NB4 (cell line): ENCODE results near the gene MIP.
"Not testable (repeated sequence)": the region's sequence is repeated elsewhere in the genome, so short reads cannot be mapped to it uniquely, and the experiment has no call there.

Experiments
- DNase-seq: peaks from one replicate; pipeline ENCODE4 v3.0.0; 2010; ENCODE audit warnings: low read depth
- H3K4me3 ChIP-seq: one replicate; pipeline ENCODE4 v1.5.1; 2011; ENCODE audit warnings: mild to moderate bottlenecking, low read depth, low read length, moderate library complexity
- MYC ChIP-seq: IDR thresholded peaks from 2 replicates; pipeline ENCODE4 v1.6.1; 2011; ENCODE audit warnings: low read depth, low read length
- POLR2A ChIP-seq: IDR thresholded peaks from 2 replicates; pipeline ENCODE4 v1.6.1; 2011; ENCODE audit warnings: mild to moderate bottlenecking; ENCODE audit not compliant: insufficient read length; ENCODE audit errors: extremely low read depth
- TF ChIP-seq, protein P1 (sequence below): IDR thresholded peaks from one replicate; pipeline ENCODE4 v1.5.1; 2012; ENCODE audit warnings: low read depth, low read length
- TF ChIP-seq, protein P2 (sequence below): IDR thresholded peaks from 2 replicates; pipeline ENCODE4 v1.6.1; 2011; ENCODE audit warnings: low read depth, low read length

The MIP gene

DNA sequence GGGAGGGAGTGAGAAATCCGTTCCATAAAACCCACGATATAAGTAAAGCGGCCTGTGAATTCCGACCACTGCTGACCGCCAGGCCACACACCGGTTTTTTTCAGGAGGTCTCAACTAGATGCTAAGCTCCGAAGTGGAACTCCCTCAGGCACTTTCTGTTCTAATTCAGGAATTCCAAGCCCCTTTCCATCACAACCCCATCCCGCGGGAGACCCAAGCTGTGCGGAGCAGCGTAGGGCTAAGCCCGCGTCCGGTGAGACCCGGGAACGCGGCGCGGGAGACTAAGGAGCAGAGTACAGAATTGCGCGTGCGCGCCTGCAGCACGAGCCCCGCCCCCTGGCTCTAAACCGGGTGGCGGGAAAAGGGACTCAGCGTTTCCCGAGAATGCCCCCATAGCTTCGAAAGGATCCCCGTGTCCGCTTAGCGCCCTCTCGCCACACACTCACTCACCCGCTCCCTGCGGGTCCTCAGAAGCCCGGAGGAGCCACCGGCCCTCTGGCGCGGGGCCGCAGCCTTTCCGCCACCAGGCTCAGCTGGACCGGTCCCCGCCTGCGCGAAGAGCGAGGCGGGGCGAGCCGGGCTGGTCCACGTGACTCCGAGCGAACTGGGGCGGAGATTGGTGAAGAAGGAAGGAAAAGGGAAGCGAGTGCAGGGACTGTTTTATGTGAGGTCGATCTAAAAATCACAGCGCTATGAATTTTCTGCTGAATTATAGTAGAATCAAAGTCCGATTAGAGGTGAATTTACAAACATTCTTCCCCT is 5.4 kb downstream of the MIP start, which contains the start of gene TIMELESS:
Gene TIMELESS, minus strand, starts transcription at position 567 of the 762 bp plus-strand sequence. CDS start 15,256 bp downstream, outside the sequence.
- DNase-seq = peak; percentile 94

DNA sequence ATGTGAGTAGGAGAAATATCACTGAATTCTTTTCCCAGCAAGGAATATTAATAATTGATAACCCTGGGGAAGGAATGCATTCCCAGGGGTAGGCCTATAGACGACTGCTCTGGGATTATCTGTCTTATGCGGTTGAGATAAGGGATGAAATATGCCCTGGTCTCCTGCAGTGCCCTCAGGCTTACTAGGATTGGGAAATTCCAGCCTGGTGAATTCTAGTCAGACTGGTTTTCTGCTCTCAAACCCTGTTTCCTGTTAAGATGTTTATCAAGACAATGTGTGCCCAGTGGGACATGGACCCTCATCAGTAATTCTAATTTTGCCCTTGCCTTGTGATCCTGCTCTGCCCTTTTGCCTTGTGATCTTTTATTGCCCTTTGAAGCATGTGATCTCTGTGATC is 11.2 kb downstream of the MIP start:
- not testable (repeated sequence) for DNase-seq, H3K4me3 ChIP-seq

More for the DNA sequence above, 5.4 kb downstream of the MIP start, which contains the start of gene TIMELESS:
- peak; percentile 71 for TF ChIP-seq MYC
- TF ChIP-seq, protein P1, sequence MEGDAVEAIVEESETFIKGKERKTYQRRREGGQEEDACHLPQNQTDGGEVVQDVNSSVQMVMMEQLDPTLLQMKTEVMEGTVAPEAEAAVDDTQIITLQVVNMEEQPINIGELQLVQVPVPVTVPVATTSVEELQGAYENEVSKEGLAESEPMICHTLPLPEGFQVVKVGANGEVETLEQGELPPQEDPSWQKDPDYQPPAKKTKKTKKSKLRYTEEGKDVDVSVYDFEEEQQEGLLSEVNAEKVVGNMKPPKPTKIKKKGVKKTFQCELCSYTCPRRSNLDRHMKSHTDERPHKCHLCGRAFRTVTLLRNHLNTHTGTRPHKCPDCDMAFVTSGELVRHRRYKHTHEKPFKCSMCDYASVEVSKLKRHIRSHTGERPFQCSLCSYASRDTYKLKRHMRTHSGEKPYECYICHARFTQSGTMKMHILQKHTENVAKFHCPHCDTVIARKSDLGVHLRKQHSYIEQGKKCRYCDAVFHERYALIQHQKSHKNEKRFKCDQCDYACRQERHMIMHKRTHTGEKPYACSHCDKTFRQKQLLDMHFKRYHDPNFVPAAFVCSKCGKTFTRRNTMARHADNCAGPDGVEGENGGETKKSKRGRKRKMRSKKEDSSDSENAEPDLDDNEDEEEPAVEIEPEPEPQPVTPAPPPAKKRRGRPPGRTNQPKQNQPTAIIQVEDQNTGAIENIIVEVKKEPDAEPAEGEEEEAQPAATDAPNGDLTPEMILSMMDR = no peak
- TF ChIP-seq, protein P2, sequence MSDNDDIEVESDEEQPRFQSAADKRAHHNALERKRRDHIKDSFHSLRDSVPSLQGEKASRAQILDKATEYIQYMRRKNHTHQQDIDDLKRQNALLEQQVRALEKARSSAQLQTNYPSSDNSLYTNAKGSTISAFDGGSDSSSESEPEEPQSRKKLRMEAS = peak; percentile 96
- TF ChIP-seq POLR2A = peak; percentile 86
- peak within 1 kb of the TSS; percentile 98 for H3K4me3 ChIP-seq

DNA sequence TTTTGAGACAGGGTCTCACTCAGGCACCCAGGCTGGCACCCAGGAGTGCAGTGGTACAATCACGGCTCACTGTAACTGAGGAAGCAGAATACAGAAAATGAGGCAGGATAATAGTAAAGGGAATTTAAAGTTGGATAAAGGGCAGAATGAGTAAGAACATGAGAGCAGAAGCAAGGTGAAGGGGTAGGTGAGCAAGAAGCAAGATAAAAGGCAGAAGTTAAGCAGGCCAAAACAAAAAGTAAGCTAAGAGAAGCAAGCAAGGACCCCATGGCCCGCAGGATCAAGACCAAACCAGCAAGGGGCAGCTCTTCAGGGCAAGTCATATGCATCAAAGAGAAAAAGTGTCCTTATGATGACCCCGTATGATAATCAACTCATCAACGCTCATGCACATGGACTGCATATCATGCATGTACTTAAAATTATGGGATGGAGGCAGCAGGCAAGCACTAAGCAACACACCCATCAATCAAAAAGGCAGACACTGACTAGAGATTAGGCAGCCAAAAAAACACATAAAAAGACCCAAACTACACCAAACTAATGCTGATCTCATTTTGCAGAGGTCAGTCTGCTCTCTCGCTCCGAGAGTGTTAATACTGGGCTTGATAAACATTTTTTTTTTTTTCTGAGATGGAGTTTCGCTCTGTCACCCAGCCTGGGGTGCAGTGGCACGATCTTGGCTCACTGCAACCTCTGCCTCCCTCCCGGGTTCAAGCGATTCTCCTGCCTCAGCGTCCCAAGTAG is 16.9 kb downstream of the MIP start:
- TF ChIP-seq, protein P2 = no peak
- no peak for TF ChIP-seq MYC
- TF ChIP-seq, protein P1 = no peak
- TF ChIP-seq POLR2A = no peak
- no peak for DNase-seq
- H3K4me3 ChIP-seq = no peak overlapping the region

DNA sequence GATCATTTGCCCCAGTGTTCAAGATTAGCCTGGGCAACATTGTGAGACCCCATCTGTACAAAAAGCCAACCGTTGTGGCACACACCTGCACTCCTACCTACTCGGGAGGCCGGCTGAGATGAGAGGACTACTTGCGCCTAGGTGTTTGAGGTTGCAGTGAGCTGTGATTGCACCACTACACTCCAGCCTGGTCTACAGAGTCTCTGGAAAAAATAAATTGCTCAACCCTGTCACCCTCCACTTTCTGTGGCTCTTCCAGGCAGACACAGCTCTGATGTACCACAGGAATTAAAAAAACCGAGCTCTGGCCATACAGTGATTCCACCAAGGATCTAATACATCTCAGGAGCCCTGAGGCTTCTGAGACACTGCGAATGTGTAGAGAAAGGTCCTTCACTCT is 19.6 kb downstream of the MIP start:
- TF ChIP-seq, protein P1 = no peak
- no peak for TF ChIP-seq MYC
- TF ChIP-seq, protein P2 = no peak
- no peak for TF ChIP-seq POLR2A
- DNase-seq = no peak
- H3K4me3 ChIP-seq = no peak overlapping the region

DNA sequence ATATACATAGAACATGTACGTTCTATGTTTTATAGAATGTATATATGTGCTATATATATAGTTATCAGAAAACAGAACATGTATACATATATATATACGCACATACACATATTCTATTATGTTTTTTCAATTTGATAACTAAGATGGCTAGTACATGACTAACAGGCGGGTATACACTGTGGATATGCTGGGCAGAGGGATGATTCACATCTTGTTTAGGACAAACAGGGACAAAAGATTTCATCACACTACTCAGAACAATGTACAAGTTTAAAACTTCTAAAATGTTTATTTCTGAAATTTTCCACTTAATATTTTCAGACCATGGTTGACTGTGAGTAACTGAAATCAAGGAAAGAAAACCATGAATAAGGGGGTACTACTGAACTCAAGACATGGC is 22.6 kb downstream of the MIP start:
- TF ChIP-seq, protein P2 = no peak
- no peak for TF ChIP-seq POLR2A
- TF ChIP-seq, protein P1 = no peak
- TF ChIP-seq MYC = no peak
- DNase-seq = no peak

DNA sequence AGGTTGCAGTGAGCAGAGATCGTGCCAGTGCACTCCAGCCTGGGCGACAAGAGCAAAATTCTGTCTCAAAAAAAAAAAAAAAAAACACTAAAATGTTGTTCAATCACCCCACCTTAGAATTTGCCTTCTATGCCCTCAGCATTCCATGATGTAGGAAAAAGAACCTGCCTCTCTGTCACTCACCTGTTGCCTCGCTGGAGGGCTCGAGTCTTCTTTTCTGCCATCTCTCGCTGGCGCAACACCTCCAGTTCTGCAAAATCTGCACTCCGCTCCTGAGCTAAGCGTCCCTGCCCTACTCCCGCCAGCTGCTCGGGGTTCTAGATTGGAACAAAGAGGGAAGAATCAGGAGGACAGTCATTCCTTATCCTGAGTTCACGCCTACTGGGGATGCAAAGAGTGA is 23.2 kb downstream of the MIP start:
- no peak for DNase-seq
- TF ChIP-seq, protein P1 = no peak
- no peak for TF ChIP-seq MYC
- no peak for TF ChIP-seq POLR2A
- TF ChIP-seq, protein P2 = no peak
- no peak overlapping the region for H3K4me3 ChIP-seq

More for the DNA sequence above, 22.6 kb downstream of the MIP start:
- no peak overlapping the region for H3K4me3 ChIP-seq
